Measurements from ENCODE around the gene DCST1.

DCST1 gene

GRCh38 chr1:155018617-155019348 lies 14.8 kb upstream of the DCST1 start:
- ATAC-seq: no peak
- TF ChIP-seq, protein P1, sequence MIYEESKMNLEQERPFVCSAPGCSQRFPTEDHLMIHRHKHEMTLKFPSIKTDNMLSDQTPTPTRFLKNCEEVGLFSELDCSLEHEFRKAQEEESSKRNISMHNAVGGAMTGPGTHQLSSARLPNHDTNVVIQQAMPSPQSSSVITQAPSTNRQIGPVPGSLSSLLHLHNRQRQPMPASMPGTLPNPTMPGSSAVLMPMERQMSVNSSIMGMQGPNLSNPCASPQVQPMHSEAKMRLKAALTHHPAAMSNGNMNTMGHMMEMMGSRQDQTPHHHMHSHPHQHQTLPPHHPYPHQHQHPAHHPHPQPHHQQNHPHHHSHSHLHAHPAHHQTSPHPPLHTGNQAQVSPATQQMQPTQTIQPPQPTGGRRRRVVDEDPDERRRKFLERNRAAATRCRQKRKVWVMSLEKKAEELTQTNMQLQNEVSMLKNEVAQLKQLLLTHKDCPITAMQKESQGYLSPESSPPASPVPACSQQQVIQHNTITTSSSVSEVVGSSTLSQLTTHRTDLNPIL (CRISPR knock-in tag; IDR thresholded peaks at IDR 0.05; ENCODE audit: low read depth): no peak
- TF ChIP-seq ARNTL (CRISPR knock-in tag; IDR thresholded peaks at IDR 0.05; ENCODE audit: borderline replicate concordance, low read depth) (no peak), ZNF70 (CRISPR knock-in tag; IDR thresholded peaks at IDR 0.05) (no peak), BACH2 (CRISPR knock-in tag; IDR thresholded peaks at IDR 0.05; ENCODE audit: borderline replicate concordance) (no peak), ZNF8 (CRISPR knock-in tag; IDR thresholded peaks at IDR 0.05) (no peak), ZFP30 (CRISPR knock-in tag; IDR thresholded peaks at IDR 0.05) (no peak), TSHZ2 (CRISPR knock-in tag; IDR thresholded peaks at IDR 0.05) (no peak), PPARA (CRISPR knock-in tag; IDR thresholded peaks at IDR 0.05; ENCODE audit: borderline replicate concordance) (no peak), ZC3H10 (CRISPR knock-in tag; IDR thresholded peaks at IDR 0.05) (no peak), PATZ1 (CRISPR knock-in tag; IDR thresholded peaks at IDR 0.05; ENCODE audit: borderline replicate concordance) (no peak), TOX (CRISPR knock-in tag; IDR thresholded peaks at IDR 0.05; ENCODE audit: borderline replicate concordance) (no peak), ISL1 (CRISPR knock-in tag; IDR thresholded peaks at IDR 0.05) (no peak)
- TF ChIP-seq, protein P2, sequence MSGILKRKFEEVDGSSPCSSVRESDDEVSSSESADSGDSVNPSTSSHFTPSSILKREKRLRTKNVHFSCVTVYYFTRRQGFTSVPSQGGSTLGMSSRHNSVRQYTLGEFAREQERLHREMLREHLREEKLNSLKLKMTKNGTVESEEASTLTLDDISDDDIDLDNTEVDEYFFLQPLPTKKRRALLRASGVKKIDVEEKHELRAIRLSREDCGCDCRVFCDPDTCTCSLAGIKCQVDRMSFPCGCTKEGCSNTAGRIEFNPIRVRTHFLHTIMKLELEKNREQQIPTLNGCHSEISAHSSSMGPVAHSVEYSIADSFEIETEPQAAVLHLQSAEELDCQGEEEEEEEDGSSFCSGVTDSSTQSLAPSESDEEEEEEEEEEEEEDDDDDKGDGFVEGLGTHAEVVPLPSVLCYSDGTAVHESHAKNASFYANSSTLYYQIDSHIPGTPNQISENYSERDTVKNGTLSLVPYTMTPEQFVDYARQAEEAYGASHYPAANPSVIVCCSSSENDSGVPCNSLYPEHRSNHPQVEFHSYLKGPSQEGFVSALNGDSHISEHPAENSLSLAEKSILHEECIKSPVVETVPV (CRISPR knock-in tag; IDR thresholded peaks at IDR 0.05): no peak

DNA sequence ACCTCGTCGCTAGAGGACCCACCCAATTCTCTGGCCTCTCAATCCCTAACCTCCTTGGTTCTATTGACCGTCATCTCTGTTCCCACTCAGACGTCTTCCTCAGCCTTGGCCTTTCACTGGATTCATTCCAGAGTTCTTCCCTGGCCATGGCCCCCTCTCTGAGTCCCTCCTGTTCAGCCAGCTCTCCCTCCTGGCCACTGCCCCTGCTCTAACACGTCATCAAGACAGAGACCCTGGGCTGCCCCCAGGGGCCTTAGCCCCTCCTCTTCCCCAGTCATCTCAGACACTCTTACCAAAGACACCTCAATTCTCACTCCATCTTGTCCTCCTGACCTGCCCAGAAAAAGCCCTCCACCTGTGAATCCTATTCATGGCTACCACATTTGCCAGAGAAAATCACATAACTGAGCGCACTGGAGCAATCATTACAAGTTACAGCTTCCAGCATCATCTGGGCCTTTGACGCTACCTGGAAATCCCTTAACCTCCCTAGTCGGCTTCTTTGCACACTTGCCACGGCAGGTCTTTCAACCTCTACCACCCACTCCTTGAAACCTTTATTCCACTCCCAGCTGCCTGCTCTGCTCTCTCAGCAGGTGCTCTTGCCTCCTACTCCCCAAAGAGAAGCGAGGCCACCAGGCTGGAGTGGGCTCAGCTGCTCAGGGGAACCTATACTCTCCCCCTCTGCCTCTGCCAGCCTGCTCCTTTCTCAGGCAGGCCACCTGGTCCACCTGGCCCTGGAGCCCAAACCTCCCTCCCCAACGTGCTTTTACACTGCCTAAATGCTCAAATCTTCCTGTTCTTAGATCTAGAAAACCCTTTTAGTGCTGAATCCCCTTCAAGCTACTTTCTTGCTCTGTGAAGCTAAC lies 14.0 kb upstream of the DCST1 start:
- ATAC-seq: no peak
- TF ChIP-seq BACH2 (CRISPR knock-in tag; IDR thresholded peaks at IDR 0.05; ENCODE audit: borderline replicate concordance) (no peak), OSR1 (CRISPR knock-in tag; IDR thresholded peaks at IDR 0.05) (no peak), TCF4 (CRISPR knock-in tag; IDR thresholded peaks at IDR 0.05; ENCODE audit: borderline replicate concordance) (no peak), ZFP3 (CRISPR knock-in tag; IDR thresholded peaks at IDR 0.05) (no peak), ZNF565 (CRISPR knock-in tag; conservative IDR thresholded peaks at IDR 0.05; ENCODE audit: low read depth) (no peak), ZNF8 (CRISPR knock-in tag; IDR thresholded peaks at IDR 0.05) (no peak), ZNF70 (CRISPR knock-in tag; IDR thresholded peaks at IDR 0.05) (no peak), GLIS3 (CRISPR knock-in tag; IDR thresholded peaks at IDR 0.05) (no peak), TOX (CRISPR knock-in tag; IDR thresholded peaks at IDR 0.05; ENCODE audit: borderline replicate concordance) (no peak), SNAI2 (CRISPR knock-in tag; IDR thresholded peaks at IDR 0.05) (no peak)
- TF ChIP-seq, protein P3, sequence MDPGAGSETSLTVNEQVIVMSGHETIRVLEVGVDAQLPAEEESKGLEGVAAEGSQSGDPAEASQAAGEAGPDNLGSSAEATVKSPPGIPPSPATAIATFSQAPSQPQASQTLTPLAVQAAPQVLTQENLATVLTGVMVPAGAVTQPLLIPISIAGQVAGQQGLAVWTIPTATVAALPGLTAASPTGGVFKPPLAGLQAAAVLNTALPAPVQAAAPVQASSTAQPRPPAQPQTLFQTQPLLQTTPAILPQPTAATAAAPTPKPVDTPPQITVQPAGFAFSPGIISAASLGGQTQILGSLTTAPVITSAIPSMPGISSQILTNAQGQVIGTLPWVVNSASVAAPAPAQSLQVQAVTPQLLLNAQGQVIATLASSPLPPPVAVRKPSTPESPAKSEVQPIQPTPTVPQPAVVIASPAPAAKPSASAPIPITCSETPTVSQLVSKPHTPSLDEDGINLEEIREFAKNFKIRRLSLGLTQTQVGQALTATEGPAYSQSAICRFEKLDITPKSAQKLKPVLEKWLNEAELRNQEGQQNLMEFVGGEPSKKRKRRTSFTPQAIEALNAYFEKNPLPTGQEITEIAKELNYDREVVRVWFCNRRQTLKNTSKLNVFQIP (CRISPR knock-in tag; IDR thresholded peaks at IDR 0.05; ENCODE audit: borderline replicate concordance, low read depth): no peak

Data from SK-N-SH treated with all-trans-retinoic acid at 6 μM for 48 hours (cell line).